Measurements from ENCODE around the gene WFDC2. TPM values are rescaled to one million over a fixed set of nuclear protein-coding genes. Genes with fewer than 3 reads are reported as not detected.

Gene WFDC2
- total RNA-seq, 1 donor, result not detected

DNA sequence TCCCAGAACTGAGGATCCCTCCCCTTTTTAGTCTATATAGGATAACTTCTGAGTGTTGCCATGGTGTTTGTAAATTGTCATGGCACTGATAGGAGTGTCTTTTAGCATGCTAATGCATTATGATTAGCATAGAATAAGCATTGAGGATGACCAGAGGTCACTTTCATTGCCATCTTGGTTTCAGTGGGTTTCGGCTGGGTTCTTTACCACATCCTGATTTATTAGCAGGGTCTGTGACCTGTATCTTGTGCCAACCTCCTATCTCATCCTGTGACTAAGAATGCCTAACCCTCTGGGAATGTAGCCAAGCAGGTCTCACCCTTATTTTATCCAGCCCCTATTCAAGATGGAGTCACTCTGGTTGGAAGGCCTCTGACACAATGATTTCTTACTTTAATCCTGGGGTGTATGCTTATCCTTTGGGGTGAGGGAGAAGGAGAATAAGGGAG is 19.6 kb downstream of the WFDC2 start:
- no peak for DNase-seq (ENCODE audit: low read depth in 2 of 3, low spot score in 2 of 3)

GRCh38 chr20:45495501-45495941 is 26.0 kb downstream of the WFDC2 start:
- DNase-seq (ENCODE audit: low read depth in 2 of 3, low spot score in 2 of 3), result no peak

GRCh38 chr20:45496166-45496565 is 26.6 kb downstream of the WFDC2 start:
- DNase-seq (ENCODE audit: low read depth in 2 of 3, low spot score in 2 of 3), result no peak

DNA sequence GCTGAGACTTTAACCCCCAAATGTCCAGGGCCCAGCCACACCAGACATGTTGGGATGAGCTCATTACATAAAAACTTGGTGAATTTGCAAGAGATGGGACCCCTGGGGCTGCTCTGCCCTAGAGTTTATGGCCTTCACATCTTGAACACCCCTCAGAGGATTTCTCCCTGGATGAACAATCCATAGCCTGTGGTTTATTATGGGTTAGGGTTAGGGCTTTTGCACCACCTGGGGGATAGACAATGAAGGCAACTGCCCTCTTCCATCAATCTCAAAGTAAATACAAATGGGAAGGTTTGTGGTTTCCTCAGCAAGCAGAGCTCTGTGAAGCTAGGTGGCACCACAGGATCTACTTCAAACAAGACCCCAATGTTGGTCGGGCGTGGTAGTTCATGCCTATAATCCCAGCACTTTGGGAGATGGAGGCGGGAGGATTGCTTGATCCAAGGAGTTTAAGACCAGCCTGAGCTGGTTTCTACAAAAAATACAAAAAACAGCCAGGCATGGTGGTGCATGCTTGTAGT is 28.5 kb downstream of the WFDC2 start:
- DNase-seq (ENCODE audit: low read depth in 2 of 3, low spot score in 2 of 3), result no peak

- no peak for DNase-seq (ENCODE audit: low read depth in 2 of 3, low spot score in 2 of 3)
Measured at GRCh38 chr20:45500022-45500421, 30.5 kb downstream of the WFDC2 start.

DNA sequence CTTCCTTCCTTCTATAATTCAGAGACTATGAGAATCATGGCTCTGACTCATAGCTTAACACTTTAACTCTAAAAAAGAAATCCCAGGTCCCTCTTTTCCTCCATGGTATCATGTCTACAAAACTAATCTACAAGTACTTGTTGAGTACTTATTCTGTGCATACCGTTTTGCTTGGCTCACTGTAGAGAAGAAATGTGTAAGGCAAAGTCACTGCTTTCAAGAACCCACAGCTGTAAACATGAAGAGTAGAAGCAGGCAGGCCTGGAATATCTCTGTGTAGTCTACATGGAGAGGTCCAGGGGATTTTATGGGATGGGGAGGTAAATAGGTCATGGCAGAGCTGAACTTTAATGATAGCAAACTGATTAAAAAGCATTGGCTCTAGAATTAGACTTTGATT is 32.0 kb downstream of the WFDC2 start:
- DNase-seq (ENCODE audit: low read depth in 2 of 3, low spot score in 2 of 3), result no peak

DNA sequence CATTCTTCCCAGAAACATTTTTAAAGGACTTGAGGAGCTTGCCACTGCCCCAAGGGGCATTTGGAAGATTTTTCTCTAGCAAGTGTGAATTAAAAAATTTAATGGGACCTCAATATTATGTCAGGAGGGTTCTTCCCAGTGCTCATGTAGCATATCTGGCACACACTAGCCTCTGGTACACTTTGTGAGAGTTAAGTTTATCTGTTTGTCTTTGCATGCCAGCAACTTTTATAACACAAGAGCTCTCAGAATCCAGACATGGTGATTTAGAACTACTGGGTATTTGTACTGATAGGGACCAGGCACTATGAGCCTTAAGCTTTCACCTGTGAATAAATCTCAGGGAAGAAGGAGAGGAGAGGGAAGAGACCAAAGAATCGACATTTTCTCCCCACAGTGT is 33.0 kb downstream of the WFDC2 start:
- DNase-seq (ENCODE audit: low read depth in 2 of 3, low spot score in 2 of 3), result no peak

- no peak for DNase-seq (ENCODE audit: low read depth in 2 of 3, low spot score in 2 of 3)
Measured at GRCh38 chr20:45503403-45503802, 33.9 kb downstream of the WFDC2 start.

DNA sequence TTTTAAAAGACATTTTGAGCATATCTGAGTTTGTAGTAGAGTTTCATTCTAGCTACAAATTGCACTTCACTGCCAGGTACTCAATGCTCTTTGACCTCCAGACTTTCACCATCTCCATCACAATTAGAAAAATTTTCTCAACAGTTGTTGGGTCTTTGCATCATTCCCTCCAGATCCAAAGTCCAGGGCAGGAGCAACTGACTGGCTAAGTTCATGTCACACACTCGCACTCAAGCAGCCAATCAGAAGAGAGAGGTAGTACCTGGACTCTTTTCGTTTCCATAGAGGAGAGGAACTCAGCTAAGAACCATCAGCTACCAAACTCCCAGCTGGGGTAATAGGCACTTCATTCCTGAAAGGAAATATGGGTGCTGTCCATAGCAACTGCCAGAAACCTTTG is 36.8 kb downstream of the WFDC2 start:
- no peak for DNase-seq (ENCODE audit: low read depth in 2 of 3, low spot score in 2 of 3)

GRCh38 chr20:45507011-45507820 is 37.7 kb downstream of the WFDC2 start:
- DNase-seq (ENCODE audit: low read depth in 2 of 3, low spot score in 2 of 3), result no peak

DNA sequence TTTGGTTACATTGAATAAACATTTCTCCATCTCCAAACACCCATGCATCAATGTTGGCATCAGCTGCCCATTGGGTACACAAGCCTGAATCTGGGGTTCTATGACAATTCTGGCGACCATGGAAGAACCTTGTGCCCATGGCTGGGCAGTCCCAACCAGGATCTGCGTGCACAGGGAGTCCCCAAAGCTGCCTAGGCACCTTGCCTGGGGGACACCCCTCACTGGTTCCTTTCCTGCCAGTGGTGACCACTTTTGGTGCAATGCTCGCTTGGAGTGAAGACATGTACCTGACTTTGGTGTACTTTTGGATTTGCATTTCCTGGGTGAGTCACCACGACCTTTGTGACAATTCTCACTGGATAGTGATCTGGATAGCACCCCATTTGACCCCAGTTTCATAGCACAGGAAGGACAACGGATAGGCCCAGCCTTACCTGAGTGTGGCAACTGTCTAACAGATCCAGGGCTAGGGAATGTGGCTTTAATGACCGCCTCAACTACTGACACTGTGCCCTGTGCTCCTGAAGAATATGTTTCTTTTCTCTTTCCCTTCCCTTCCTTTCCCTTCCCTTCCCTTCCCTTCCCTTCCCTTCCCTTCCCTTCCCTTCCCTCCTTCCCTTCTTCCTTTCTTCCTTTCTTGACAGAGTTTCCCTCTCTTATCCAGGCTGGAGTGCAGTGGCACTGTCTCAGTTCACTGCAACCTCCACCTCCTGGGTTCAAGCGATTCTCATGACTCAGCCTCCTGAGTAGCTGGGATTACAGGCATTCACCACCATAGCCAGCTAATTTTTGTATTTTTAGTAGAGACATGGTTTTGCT is 38.7 kb downstream of the WFDC2 start:
- DNase-seq (ENCODE audit: low read depth in 2 of 3, low spot score in 2 of 3), result no peak

DNA sequence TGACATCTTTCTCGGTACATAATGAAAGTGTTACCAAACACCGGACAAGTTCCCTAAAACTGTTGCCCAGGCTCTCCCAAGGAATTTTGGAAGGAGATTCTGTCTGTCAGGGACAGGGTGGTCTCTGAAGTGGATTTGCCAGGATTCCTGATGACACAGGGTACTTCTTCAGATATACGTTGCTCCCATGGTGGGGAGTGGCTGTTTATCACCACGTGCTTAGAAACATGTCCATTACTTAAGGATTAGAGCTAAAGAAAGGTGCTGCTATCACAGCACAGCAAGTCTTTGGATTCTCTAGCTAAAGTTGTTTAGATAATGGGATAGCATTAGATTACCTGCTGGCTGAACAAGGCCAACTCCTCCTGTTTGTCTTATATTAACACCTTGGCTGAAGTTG is 39.5 kb downstream of the WFDC2 start:
- DNase-seq (ENCODE audit: low read depth in 2 of 3, low spot score in 2 of 3), result no peak

GRCh38 chr20:45510242-45510862 is 40.8 kb downstream of the WFDC2 start:
- DNase-seq (ENCODE audit: low read depth in 2 of 3, low spot score in 2 of 3), result no peak

DNA sequence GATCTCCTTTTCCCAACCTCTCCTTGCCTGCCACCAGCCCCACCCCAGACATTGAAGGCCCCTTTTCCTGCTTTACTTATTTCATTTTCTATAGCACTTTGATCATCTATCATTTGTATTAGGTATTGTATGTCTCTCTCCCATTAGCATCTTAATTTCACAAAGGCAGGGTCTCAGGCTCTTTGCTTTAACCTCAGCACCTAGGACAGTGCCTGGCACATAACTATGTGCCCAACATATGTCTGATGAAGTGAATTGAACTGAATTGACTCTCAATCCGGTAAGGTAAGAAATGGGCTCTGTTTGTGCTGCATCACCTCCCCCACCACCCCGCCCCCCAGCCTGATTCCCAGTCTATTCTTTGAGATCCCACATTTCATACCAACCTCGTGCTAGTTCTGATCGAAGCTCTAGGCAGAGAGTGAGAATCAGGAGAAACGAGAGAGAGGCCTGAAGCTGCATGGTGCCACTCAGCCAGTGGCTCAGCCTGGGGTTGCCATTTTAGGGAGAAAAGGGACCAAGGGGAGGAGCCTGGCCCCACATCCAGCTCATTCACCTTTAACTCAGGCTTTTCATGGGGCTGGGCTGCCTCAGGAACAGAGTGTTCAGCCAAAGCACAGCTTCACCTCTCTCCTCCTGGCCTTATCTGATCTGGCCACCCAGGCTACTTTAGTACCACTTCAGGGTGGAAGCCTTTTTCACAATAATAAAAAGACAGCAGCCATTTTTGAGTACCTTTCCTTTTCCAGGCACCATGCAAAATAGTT is 45.8 kb downstream of the WFDC2 start, which contains the start of gene SPINT3:
TSS of gene SPINT3 (minus strand) at position 476 of the 767 bp plus-strand sequence. CDS start at position 462, 14 bp downstream.
- no peak for DNase-seq (ENCODE audit: low read depth in 2 of 3, low spot score in 2 of 3)

- DNase-seq (ENCODE audit: low read depth in 2 of 3, low spot score in 2 of 3), result no peak
Measured at GRCh38 chr20:45518282-45518681, 48.7 kb downstream of the WFDC2 start.

- DNase-seq (ENCODE audit: low read depth in 2 of 3, low spot score in 2 of 3), result no peak
Measured at GRCh38 chr20:45523821-45524220, 54.3 kb downstream of the WFDC2 start.

- no peak for DNase-seq (ENCODE audit: low read depth in 2 of 3, low spot score in 2 of 3)
Measured at GRCh38 chr20:45527294-45527693, 57.7 kb downstream of the WFDC2 start.

Measured in hematopoietic multipotent progenitor cell (in vitro differentiated cells).